Activated CD8-positive, alpha-beta memory T cell treated with anti-CD3 and anti-CD28 coated beads, Interleukin-2, amount 50 U/mL, for 1 hour (primary cell): ENCODE results near the gene BNC2.
"Not testable (repeated sequence)": the region's sequence is repeated elsewhere in the genome, so short reads cannot be mapped to it uniquely, and the experiment has no call there.

ENCODE experiments used
- DNase-seq: peaks from one replicate; pipeline ENCODE4 v3.0.0-alpha.2; 2020; ENCODE audit errors: extremely low read depth

The BNC2 gene

DNA sequence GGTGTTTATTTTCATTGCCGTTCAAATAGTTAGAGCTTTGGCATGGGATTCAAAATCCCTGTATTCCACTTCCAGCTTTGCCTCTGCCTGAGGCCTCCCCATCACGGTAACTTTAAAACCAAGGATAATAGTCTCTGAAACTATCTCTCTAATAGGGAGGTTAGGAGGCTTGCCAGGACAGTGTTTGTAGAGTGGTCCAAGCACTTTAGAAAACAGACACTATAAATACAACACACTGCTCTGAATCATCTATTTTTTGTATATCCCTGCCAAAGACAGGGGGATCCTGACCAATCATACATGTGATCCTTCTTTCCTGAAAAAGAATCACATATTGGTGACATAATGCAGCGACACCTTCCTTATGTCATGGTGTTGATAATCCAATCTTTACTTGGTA, 326.8 kb downstream of the BNC2 start:
- DNase-seq = no peak

GRCh38 chr9:16543225-16543624, 327.2 kb downstream of the BNC2 start:
- no peak for DNase-seq

DNA sequence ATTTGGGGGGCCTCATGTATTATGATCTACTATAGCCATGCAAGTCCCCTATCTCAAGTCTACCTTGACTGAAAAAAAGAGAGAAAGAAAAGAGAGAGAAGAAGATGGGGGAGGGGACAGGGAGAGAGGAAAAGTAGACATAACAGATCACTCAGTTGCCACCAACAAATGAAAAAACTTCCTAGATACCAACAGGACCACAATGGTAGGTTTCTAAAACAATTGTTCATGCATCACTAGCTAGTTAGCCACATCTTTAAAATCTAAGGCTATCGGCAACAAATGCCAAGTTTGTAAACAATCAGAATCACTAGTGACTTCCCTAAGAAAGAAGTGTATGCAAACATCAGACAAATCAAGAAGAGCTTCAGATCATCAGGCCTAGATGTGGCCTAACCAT, 328.2 kb downstream of the BNC2 start:
- no peak for DNase-seq

GRCh38 chr9:16540743-16541613, 329.5 kb downstream of the BNC2 start:
- no peak for DNase-seq

GRCh38 chr9:16539626-16540025, 330.8 kb downstream of the BNC2 start:
- not testable (repeated sequence) for DNase-seq

DNA sequence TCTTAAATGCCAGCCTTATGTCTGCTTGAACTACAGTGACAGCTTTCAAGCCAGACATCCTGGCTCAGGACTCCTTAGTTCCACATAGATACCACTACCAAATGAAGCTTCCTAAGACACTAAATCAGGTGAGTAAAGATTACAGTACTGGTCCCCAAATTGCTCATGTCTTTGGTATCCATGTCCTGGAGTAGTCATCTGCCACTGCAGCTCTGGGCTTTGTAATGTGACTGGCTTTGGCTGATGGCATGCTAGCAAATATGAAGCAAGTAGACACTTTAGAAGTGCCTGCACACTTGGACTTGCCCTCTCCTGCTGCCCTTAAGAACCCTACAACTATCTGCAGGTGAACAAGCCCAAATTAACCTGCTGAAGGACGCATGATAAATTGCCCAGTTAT, 334.9 kb downstream of the BNC2 start:
- no peak for DNase-seq

GRCh38 chr9:16532681-16533450, 337.6 kb downstream of the BNC2 start:
- DNase-seq = no peak

GRCh38 chr9:16532272-16532671, 338.2 kb downstream of the BNC2 start:
- DNase-seq = no peak

DNA sequence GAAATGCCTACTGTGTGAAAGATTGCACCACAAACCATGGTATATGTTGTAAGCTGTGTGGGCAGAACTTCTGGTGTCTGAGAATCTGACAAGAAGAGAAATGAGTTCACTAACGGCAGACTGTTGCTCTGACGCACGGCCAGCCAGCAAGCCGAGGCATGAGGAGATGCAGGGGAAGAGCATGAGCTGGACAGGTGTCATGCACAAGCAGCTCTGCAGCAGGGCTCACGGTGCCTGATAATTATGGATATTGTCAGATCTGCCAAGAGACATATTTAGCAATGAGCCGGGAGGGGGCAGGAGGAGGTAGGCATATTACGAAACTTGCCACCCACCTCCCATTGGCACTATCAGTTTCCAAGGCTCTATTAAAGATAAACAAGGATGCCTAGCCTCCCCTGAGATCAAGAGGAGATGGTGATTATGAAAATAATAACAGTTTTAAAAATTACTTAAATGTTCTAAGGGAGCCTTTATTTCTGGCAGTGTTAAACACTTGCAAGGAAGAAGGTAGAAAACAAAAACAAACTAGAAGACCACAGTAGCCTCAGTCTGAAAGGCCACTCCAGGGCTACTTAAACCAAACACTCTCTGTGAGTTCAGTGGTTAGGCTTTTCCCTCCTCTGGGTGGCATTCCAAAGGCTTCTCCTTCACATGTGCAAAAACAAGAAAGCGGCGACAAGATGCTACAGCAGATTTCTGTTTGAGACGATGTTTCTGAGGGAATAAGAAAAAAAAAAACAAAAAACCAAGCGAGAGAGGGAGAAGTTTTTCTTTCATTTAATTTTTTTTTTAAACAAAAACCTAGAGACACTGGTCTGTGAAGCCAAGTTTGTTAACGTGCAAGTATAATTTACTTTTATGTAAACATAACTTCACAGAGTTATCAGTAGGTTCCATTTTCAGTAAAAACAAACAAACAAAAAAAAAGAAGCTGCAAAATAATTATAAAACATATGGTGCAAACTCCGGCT, 339.5 kb downstream of the BNC2 start:
- no peak for DNase-seq

GRCh38 chr9:16527573-16527972, 342.9 kb downstream of the BNC2 start:
- no peak for DNase-seq

DNA sequence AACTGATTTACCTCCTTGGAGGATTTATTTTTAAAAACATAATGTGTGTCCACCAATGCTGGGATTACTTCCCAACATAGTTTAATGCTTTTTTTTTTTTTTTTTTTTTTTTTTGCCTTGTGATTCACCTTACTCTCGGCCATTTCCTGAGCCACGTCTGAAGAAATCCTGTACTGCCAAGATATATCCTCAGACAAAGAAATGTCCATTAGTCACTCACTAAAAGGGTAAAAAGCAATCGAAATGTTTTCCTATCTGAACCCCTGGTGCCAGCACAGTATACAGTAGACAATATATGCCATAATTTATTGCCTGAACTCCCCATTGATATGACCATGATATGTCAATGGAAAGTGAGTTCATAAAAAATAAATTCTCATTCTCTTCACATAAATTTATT, 344.1 kb downstream of the BNC2 start:
- no peak for DNase-seq

GRCh38 chr9:16524823-16525222, 345.6 kb downstream of the BNC2 start:
- no peak for DNase-seq

GRCh38 chr9:16524078-16524477, 346.4 kb downstream of the BNC2 start:
- no peak for DNase-seq

- no peak for DNase-seq
These were observed 348.5 kb downstream of the BNC2 start for GRCh38 chr9:16521868-16522411.

- DNase-seq = no peak
These were observed 351.5 kb downstream of the BNC2 start for GRCh38 chr9:16519001-16519400.

- DNase-seq = no peak
These were observed 353.6 kb downstream of the BNC2 start for GRCh38 chr9:16516891-16517290.

DNA sequence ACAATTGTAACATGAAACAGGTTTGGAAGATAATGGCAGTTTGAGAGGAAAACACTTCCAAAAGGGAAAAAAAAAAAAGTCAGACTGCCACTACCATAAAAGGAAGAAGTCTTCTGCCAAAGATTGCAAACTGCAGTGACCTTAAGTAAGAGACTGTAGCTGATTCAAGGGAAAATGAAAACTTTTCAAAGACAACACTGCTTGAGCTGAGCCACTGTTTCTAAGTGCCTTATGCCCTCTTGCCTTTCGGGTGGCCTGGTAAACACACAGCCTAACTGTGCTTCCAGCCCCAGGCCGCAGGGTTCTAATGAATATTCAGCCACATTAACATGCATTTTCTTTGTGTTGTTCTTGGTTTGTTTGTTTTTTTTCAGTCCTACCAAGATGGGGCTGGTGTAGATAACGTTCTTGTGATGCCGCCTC, 354.6 kb downstream of the BNC2 start:
- no peak for DNase-seq

DNA sequence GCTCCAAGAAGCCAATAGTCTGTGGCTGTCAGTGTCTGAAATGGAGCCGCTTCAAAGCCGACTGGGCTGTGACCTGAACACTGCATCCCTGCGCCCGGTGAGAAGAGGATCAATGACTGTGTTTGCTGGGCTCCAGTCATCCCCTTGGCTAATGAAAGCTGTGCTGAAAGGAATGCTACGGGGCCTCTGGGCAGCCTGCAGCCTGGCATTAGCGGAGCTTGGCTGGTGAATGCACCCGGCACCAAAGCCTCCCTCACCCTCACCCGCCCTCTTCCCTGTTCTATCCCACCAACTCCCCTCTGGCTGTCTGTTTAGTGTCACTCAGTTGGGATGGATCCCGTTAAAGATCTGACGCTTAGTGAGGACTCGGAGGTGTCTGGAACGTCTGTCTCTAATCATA, 355.3 kb downstream of the BNC2 start:
- DNase-seq = no peak

GRCh38 chr9:16514131-16514530, 356.3 kb downstream of the BNC2 start:
- DNase-seq = no peak

GRCh38 chr9:16512281-16512680, 358.2 kb downstream of the BNC2 start:
- no peak for DNase-seq

DNA sequence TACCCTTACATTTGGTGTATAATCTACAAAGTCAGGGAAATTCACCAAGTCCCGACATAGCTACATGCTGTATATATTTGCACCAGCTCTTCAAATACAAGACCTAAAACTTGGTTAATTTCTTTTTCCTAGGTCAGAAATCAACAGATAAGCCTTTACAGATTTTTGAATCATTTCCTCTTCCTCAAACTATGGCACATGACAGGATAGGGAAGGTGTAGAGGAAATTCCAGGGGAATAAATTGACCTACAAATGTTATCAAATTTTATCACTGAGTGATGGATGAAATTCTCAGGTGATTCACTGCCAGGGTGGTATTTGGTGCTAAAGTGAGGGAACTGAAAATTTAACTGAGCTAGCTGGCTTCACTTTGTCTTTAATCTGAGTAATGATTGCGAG, 360.0 kb downstream of the BNC2 start:
- no peak for DNase-seq

- no peak for DNase-seq
These were observed 360.5 kb downstream of the BNC2 start for GRCh38 chr9:16509997-16510396.
